HUES64 (cell line): ENCODE results near the gene LPCAT3.
A peak's percentile ranks its signal among the peaks of the same experiment; 100 is the strongest.

Experiments
- H3K27ac ChIP-seq: 2 replicates; pipeline ENCODE4 v1.7.0; 2013; ENCODE audit warnings: low read depth, low read length, inconsistent platforms
- H3K27me3 ChIP-seq: 2 replicates; pipeline ENCODE4 v1.6.1; 2013; ENCODE audit warnings: mild to moderate bottlenecking, low read length; ENCODE audit not compliant: insufficient read depth
- H3K36me3 ChIP-seq: 2 replicates; pipeline ENCODE4 v1.6.1; 2013; ENCODE audit warnings: mild to moderate bottlenecking, low read length; ENCODE audit not compliant: insufficient read depth
- H3K4me1 ChIP-seq: 2 replicates; pipeline ENCODE4 v1.6.1; 2013; ENCODE audit warnings: mild to moderate bottlenecking, low read length, moderate library complexity; ENCODE audit not compliant: insufficient read depth
- H3K4me3 ChIP-seq: 2 replicates; pipeline ENCODE4 v1.5.1; 2013; ENCODE audit warnings: mild to moderate bottlenecking, low read length, moderate library complexity
- H3K9ac ChIP-seq: 2 replicates; pipeline ENCODE4 v1.6.1; 2013; ENCODE audit warnings: mild to moderate bottlenecking, low read depth, low read length
- H3K9me3 ChIP-seq: 2 replicates; pipeline ENCODE4 v1.6.1; 2013; ENCODE audit warnings: low read depth, low read length; ENCODE audit not compliant: insufficient read depth
- WGBS: fragments of 150-250, 120-280 bp; methylation state at CpG from one replicate; pipeline ENCODE4 v1.1.7; 2013; ENCODE audit warnings: missing lambda C conversion rate; 5-methylcytosine and 5-hydroxymethylcytosine counted together

LPCAT3 gene

DNA sequence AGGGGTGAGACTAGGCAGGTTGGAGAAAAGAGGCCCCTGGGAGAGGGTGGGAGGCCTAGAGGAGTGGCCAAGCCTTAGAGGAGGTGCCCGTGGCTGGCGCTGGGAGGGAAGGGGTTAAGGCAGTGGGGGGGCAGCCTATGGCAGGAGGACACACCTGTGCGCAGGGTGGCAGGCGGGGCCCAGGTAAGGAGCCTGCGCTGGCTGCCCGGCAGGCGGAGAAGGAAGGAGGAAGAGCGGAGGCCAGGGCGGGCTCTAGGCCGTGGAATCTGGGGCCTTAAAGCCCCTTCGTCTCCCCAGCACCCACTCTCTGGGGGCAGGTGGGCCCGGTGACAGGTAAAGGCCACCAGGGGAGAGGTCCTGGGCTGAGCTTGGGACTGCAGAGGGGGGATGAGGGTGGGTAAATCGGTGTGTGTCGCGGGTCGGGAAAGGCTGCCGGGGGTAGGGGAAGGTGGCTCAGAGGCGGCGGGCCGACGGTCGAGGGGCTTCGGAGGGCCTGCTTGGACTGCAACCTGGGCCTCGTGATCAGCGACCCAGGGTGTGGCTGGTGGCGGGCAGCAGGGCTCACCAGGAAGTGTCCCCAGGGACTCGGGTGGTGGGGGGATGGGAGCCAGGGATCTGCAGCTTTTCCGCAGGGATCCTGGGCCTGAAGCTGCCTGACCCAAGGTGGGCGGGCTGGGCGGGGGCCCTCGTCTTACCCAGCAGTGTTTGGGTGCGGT, 55.1 kb downstream of the LPCAT3 start:
- peak overlapping the region; percentile 77 for H3K27ac ChIP-seq
- peak overlapping the region; percentile 43 for H3K9ac ChIP-seq
- H3K4me1 ChIP-seq, result peaks cover 22% of the 10 kb centered on the region
- H3K4me3 ChIP-seq, result peak overlapping the region; percentile 64
- peaks cover 39% of the 10 kb centered on the region for H3K36me3 ChIP-seq
- no peaks in the 10 kb centered on the region for H3K27me3 ChIP-seq
- 89% methylated on average over 32 of the region's 32 CpGs for WGBS
- no peaks in the 10 kb centered on the region for H3K9me3 ChIP-seq

DNA sequence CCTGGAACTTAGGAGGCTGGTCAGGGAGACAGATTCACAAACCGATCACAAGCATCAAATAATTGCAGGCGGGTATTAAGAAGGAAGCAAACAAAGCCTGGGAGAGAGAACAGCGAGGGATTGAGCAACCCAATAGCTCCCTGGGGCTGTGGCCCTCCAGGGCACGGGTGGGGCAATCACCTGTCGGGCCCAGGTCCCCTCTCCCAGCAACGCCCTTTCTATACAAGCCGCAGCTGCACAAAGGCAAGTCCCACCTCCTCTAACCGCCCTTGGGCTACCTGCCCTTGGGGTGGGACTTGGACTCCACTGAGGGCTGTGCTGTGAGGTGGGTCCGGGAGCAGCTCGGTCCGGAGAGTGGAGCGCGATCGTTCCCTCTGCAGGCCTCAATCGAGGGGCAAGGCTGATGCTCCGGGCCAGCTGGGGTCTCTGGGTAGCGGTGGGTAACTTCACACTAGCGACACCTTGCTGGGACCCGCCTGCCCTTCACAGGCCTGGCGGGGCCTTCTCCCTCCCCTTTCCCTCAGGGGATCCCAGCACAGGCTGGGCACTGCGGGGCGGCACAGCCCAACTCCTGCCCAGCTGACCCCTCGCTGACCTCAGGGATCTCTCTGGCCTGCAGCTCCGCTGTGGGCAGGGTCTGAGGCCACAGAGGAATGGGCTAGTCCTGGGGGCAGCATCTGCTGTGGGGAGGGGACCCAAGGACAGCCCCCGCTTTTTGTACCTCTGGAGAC, 55.8 kb downstream of the LPCAT3 start:
- peak overlapping the region; percentile 43 for H3K9ac ChIP-seq
- peaks cover 22% of the 10 kb centered on the region for H3K4me1 ChIP-seq
- peak overlapping the region; percentile 64 for H3K4me3 ChIP-seq
- WGBS, result 68% methylated on average over 25 of the region's 25 CpGs
- no peaks in the 10 kb centered on the region for H3K27me3 ChIP-seq
- peak overlapping the region; percentile 77 for H3K27ac ChIP-seq
- no peaks in the 10 kb centered on the region for H3K9me3 ChIP-seq
- H3K36me3 ChIP-seq, result peaks cover 32% of the 10 kb centered on the region

DNA sequence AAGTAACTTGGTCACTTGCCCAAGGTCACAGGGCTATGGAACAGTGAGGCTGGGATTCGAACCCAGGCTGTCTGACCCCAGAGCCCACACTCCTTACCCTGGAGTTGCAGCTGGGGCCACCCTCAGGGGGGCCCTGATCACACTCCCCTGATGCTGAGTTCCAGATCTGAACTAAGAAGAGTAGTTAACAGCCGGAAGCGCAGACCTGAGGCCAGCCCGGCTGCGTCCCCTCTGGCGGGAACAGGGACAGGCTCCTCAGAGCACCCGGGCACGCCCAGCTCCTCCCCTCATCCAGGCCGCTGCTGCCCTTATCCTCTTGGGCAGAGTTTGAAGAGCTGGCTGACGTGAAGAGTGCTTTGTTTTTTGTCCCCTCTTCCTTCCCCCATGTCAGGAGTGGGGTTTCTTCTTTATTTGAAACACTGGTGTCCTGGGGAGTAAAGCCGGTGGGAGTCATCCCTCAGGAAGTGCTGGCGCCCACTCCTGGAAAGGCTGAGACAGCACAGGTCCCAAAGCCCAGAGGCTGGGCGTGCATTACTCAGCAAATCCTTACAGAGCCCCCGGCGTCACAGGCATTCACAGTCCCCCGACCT, 56.5 kb downstream of the LPCAT3 start:
- Histone ChIP-seq H3K4me3 (peak overlapping the region; percentile 64), H3K4me1 (peaks cover 22% of the 10 kb centered on the region), H3K9ac (peak overlapping the region; percentile 43), H3K9me3 (no peaks in the 10 kb centered on the region), H3K36me3 (peaks cover 25% of the 10 kb centered on the region), H3K27me3 (no peaks in the 10 kb centered on the region), H3K27ac (peak overlapping the region; percentile 77)
- 14% methylated on average over 15 of the region's 16 CpGs for WGBS

DNA sequence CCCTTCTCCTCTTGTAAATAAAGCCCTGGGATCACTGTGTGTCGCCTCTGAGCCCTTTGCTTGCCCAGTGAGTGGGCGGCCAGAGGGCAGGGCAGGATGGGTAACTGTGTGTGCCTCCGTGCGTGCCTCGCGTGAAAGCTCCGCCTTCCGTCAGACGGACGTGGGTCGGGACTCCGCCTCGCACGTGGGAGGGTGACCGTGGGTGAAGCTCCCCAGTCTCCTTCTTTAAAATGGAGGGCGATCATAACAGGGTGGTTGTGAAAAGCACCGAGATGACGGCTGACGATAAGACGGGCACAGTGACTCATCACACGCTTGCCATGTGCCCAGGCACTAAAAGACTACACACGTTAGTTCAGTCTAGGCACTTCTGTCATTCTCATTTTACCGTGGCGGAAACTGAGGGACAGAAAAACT, 57.0 kb downstream of the LPCAT3 start:
- WGBS, result 61% methylated on average over 24 of the region's 24 CpGs
- Histone ChIP-seq H3K9me3 (no peaks in the 10 kb centered on the region), H3K27ac (peak overlapping the region; percentile 77), H3K36me3 (peaks cover 22% of the 10 kb centered on the region), H3K4me1 (peaks cover 22% of the 10 kb centered on the region), H3K9ac (peak overlapping the region; percentile 43; the same call in 1 of the 2 replicates), H3K4me3 (peak overlapping the region; percentile 64), H3K27me3 (no peaks in the 10 kb centered on the region)

DNA sequence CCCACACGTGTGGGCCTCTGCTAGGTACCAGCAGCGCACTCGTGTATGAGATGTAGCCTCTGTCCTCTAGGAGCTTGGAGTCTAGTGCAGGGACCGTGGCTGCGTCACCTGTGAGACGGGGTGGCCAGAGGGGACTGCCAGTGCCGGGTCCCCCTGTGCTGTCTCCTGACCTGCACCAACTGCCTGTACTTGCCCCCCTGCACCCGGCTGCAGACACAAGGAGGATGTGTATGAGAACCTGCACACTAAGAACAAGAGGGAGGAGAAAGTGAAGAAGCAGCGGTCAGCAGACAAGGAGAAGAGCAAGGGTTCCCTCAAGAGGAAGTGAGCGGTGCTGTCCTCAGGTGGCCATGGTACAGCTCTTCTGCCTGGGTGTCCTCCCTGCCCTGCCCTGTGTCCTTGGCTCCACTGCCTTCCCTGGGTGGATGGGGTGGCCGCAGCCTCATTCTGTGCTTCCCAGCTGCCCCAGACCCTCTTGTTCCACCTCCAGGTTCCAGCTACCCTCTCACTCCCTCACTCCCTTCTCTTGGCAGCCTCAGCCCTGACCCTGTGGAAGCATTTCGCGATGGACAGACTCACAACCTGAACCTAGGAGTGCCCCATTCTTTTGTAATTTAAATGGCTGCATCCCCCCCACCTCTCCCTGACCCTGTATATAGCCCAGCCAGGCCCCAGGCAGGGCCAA, 57.5 kb downstream of the LPCAT3 start:
- 81% methylated on average over 13 of the region's 13 CpGs for WGBS
- H3K36me3 ChIP-seq, result peaks cover 16% of the 10 kb centered on the region

DNA sequence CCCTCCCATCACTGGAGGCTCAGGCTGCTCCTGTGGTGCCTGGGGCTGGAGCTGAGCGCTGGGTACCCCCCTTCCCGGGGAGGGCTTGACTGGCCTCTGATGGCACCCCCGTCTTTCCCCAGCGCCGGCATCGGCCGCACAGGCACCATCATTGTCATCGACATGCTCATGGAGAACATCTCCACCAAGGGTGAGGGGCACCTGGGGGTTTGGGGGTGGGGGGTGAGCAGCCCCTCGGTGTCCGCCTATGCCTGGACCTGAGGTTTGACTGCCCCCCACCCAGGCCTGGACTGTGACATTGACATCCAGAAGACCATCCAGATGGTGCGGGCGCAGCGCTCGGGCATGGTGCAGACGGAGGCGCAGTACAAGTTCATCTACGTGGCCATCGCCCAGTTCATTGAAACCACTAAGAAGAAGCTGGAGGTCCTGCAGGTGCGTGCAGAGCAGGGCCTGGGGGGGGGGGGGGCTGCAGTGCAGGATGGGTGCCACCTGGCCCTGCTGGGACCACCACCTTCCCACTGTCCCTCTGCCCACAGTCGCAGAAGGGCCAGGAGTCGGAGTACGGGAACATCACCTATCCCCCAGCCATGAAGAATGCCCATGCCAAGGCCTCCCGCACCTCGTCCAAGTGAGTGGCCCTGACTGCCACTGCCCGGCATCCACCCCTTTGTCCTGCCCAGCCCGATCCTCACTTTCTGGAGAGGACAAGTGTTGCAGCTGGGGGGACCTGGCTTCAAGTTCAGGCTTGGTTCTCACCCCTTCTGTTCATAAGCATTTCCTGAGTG, 58.3 kb downstream of the LPCAT3 start:
- H3K4me3 ChIP-seq, result no peak overlapping the region
- no peaks in the 10 kb centered on the region for H3K9me3 ChIP-seq
- no peaks in the 10 kb centered on the region for H3K27me3 ChIP-seq
- H3K27ac ChIP-seq, result peak overlapping the region; percentile 77; the same call in 1 of the 2 replicates
- H3K4me1 ChIP-seq, result peaks cover 22% of the 10 kb centered on the region
- peaks cover 10% of the 10 kb centered on the region for H3K36me3 ChIP-seq
- 92% methylated on average over 26 of the region's 26 CpGs for WGBS
- no peak overlapping the region for H3K9ac ChIP-seq

More for the DNA sequence above, 57.5 kb downstream of the LPCAT3 start:
- H3K27me3 ChIP-seq, result no peaks in the 10 kb centered on the region
- peaks cover 22% of the 10 kb centered on the region for H3K4me1 ChIP-seq
- peak overlapping the region; percentile 43 for H3K9ac ChIP-seq
- H3K4me3 ChIP-seq, result no peak overlapping the region
- no peaks in the 10 kb centered on the region for H3K9me3 ChIP-seq
- H3K27ac ChIP-seq, result peak overlapping the region; percentile 77

DNA sequence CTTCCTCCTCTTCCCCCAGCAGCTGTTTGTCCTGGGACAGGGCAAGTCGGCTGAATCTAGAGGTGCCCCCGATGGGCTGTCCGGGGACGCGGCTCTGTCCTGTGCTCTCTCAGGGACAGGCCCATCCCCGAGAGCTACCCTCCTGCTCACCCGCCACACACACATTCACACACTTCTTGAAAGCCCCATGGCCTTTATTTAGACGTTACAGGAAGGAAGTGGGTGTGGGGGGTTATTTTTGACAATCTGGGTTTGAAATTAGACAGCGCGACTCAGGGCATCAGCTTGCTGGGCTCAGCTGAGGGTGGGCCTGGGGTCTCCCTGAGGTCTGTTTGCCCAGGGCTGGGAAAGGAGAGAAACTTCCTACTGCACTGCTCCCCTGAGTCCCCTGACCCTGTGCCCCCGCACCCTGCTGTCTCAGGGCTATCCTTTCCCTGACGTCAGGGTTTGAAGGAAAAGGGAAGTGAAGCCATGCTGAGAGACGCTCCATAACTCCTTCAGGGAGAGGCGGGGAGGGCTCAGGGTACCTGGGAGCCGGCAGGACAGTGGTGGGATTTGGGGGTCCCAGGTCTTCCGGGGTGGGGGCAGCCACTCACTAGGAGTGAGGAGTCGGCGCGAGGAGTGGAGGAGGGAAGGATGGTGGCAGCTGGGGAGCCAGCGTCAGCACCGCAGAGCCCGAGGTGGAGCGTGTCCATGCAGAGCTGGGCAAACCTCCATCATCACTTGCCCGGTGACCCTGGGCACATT, 59.0 kb downstream of the LPCAT3 start:
- no peak overlapping the region for H3K4me3 ChIP-seq
- H3K9me3 ChIP-seq, result no peaks in the 10 kb centered on the region
- 85% methylated on average over 23 of the region's 24 CpGs for WGBS
- H3K4me1 ChIP-seq, result peaks cover 22% of the 10 kb centered on the region
- no peak overlapping the region for H3K9ac ChIP-seq
- no peak overlapping the region for H3K27ac ChIP-seq
- H3K27me3 ChIP-seq, result no peaks in the 10 kb centered on the region
- H3K36me3 ChIP-seq, result peaks cover 3% of the 10 kb centered on the region

DNA sequence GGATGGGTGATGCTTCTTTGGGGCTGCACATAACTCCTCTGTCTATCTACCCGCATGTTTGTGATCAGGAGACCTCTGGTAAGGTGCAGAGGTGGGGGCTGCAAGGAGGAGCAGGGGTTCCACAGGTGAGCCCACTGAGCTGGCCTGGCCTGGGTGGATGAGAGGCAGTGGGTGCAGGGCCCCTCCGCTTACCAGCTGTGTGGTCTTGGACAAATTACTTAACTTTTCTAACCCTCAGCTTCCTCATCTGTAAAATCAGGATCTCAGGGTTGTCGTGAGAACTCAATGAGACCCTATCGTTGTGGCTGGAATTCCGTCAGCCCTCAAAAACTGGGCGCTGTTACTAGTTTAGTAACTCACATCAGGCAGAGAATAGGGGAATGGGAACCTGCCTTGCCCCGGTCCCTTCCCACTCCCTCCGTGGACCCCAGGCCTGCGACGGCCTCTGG, 59.6 kb downstream of the LPCAT3 start:
- H3K27ac ChIP-seq, result no peak overlapping the region
- H3K4me3 ChIP-seq, result no peak overlapping the region
- no peak overlapping the region for H3K9ac ChIP-seq

DNA sequence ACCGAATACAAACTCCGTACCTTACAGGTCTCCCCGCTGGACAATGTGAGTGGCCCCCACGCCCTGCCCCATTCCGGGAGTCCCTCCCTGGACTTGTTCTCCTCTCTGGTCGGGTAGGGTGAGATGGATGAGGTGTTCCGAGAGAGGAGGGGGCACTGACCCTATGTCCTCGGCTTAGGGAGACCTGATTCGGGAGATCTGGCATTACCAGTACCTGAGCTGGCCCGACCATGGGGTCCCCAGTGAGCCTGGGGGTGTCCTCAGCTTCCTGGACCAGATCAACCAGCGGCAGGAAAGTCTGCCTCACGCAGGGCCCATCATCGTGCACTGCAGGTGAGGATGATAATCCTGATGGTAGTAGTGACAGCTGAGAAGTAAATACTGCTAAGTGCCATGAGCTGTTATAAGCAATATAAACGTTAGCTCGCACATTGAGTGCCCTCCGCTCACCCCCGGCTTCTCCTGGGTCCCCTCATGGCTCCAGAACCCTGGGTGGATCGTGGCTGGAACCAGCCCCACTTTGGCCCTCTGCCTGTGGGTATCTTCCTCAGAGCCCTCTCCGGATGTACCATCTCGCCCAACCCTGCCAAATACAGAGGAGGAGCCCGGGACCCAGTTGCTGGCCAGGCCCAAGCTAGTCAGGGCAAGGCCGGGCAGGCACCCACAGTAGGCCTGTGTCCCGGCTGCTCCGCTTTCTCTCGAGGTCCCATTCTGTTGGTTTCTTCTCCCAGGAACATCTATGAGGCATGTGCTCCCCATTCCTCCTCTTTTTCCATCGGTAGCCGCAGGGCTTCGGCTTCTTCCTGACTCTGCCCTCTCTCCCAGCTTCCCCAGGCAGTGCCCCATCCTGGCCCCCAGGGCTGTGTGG, 60.3 kb downstream of the LPCAT3 start:
- no peaks in the 10 kb centered on the region for H3K9me3 ChIP-seq
- peaks cover 22% of the 10 kb centered on the region for H3K4me1 ChIP-seq
- H3K27me3 ChIP-seq, result no peaks in the 10 kb centered on the region
- H3K4me3 ChIP-seq, result no peak overlapping the region
- WGBS, result 91% methylated on average over 28 of the region's 28 CpGs
- no peak overlapping the region for H3K9ac ChIP-seq
- no peak overlapping the region for H3K27ac ChIP-seq
- no peaks in the 10 kb centered on the region for H3K36me3 ChIP-seq

More for the DNA sequence above, 59.6 kb downstream of the LPCAT3 start:
- H3K9me3 ChIP-seq, result no peaks in the 10 kb centered on the region
- H3K36me3 ChIP-seq, result no peaks in the 10 kb centered on the region
- H3K4me1 ChIP-seq, result peaks cover 22% of the 10 kb centered on the region
- 91% methylated on average over 10 of the region's 10 CpGs for WGBS
- H3K27me3 ChIP-seq, result no peaks in the 10 kb centered on the region
